Measurements from ENCODE around the gene ETV6. TPM values are rescaled to one million over a fixed set of nuclear protein-coding genes. Genes with fewer than 3 reads are reported as not detected.

The ETV6 gene
- total and polyA plus RNA-seq, 9 of the 15 experiments (the other 6 are each of a cell fraction or from before 2014, with no cell fraction given): 0.81 to 12.7 (median 4.1) TPM

DNA sequence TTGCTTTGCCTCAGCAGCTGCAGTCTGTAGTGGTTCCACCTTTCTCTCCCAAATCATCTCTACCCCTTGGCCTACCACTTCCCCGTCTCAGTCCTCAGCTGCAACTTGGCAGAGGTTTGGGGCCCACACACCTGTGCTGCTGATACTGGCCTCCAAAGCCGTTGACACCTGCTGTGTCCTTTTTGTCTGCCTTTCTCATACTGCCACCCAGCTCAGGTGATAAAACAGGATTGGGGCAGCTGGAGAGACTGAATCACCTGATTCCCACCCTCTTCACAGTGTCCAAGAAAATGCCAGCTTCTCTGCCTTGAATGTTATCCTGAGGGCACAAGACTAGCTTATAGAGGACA lies 103.7 kb downstream of the ETV6 start:
- no peaks in the 10 kb centered on the region for H4K20me1 ChIP-seq (replicated peaks; ENCODE audit: control insufficient read depth, insufficient read depth, low read length)
- DNase-seq (ENCODE audit: extremely low read depth in 1 of 4, low spot score in 3 of 4) (no peak), FAIRE-seq (no peak), ATAC-seq (no peak)
- H3K79me2 ChIP-seq (ENCODE audit: control insufficient read depth, insufficient read depth, low read length): no peaks in the 10 kb centered on the region
- intact Hi-C loops (cut with micrococcal nuclease): no loop called here
- H3K9me1 ChIP-seq (ENCODE audit: control insufficient read depth, insufficient read depth, low read length): no peaks in the 10 kb centered on the region
- no peak overlapping the region for H3K27ac ChIP-seq (ENCODE audit: extremely low read depth, low read depth, low read length)
- no peak overlapping the region for H3K4me3 ChIP-seq
- in situ Hi-C loops (cut with MboI): no loop called here
- no TSS peak for BruUV-seq (replicated peaks)
- no peak overlapping the region; a peak in 1 of 4 replicates for H3K9ac ChIP-seq (ENCODE audit: insufficient read depth in 1 of 2, low read depth in 2 of 2, low read length in 2 of 2)
- ChIA-PET POLR2A (no interaction called here), CTCF (ENCODE audit: low intra/inter-chr PET ratio) (no interaction called here)
- no peaks in the 10 kb centered on the region for H3K36me3 ChIP-seq (ENCODE audit: control insufficient read depth, insufficient read depth, low read length)
- no peaks in the 10 kb centered on the region for H3K4me1 ChIP-seq (replicated peaks in 1 of 2; ENCODE audit: control insufficient read depth in 2 of 2, insufficient read depth in 2 of 2, low read length in 2 of 2)
- H3K4me2 ChIP-seq (ENCODE audit: insufficient read depth, low read length): no peak overlapping the region
- 70% methylated on average over 2 of the region's 2 CpGs for WGBS (ENCODE audit: insufficient coverage, low coverage, missing lambda C conversion rate)
- no peaks in the 10 kb centered on the region for H3K27me3 ChIP-seq (ENCODE audit: control insufficient read depth in 2 of 2, insufficient read depth in 2 of 2, low read length in 2 of 2)
- TF ChIP-seq ZNF586 (CRISPR knock-in tag; conservative IDR thresholded peaks at IDR 0.05): no peak
- TF ChIP-seq ZNF77 (CRISPR knock-in tag; IDR thresholded peaks at IDR 0.05): no peak
- no peak for TF ChIP-seq MAFG (tag; conservative IDR thresholded peaks at IDR 0.05)
- no peaks in the 10 kb centered on the region for H3K9me3 ChIP-seq (replicated peaks; ENCODE audit: control insufficient read depth, insufficient read depth, low read depth, low read length)
- H2AFZ ChIP-seq (ENCODE audit: low read depth, low read length): no peak overlapping the region

- ChIA-PET POLR2A (interaction anchor here (0.6 kb wide), 1 partner anchor 31 kb away, joined by 3 read pairs; no protein-coding TSS in a partner anchor), CTCF (ENCODE audit: low intra/inter-chr PET ratio) (no interaction called here)
- Histone ChIP-seq H3K36me3 (ENCODE audit: control insufficient read depth, insufficient read depth, low read length) (no peaks in the 10 kb centered on the region), H3K27ac (ENCODE audit: extremely low read depth, low read depth, low read length) (no peak overlapping the region), H3K4me1 (replicated peaks in 1 of 2; ENCODE audit: control insufficient read depth in 2 of 2, insufficient read depth in 2 of 2, low read length in 2 of 2) (no peaks in the 10 kb centered on the region), H3K9ac (ENCODE audit: insufficient read depth in 1 of 2, low read depth in 2 of 2, low read length in 2 of 2) (no peak overlapping the region), H3K4me2 (ENCODE audit: insufficient read depth, low read length) (no peak overlapping the region), H3K4me3 (no peak overlapping the region), H3K9me3 (replicated peaks; ENCODE audit: control insufficient read depth, insufficient read depth, low read depth, low read length) (no peaks in the 10 kb centered on the region), H4K20me1 (replicated peaks; ENCODE audit: control insufficient read depth, insufficient read depth, low read length) (no peaks in the 10 kb centered on the region), H2AFZ (ENCODE audit: low read depth, low read length) (no peak overlapping the region), H3K27me3 (ENCODE audit: control insufficient read depth in 2 of 2, insufficient read depth in 2 of 2, low read length in 2 of 2) (no peaks in the 10 kb centered on the region), H3K9me1 (ENCODE audit: control insufficient read depth, insufficient read depth, low read length) (no peaks in the 10 kb centered on the region), H3K79me2 (ENCODE audit: control insufficient read depth, insufficient read depth, low read length) (no peaks in the 10 kb centered on the region)
- in situ Hi-C loops (cut with MboI): no loop called here
- DNase-seq (ENCODE audit: extremely low read depth in 1 of 4, low spot score in 3 of 4): no peak
- intact Hi-C loops (cut with micrococcal nuclease): no loop called here
- TF ChIP-seq PBX2 (CRISPR knock-in tag; IDR thresholded peaks at IDR 0.05; ENCODE audit: low read depth): no peak
- TF ChIP-seq PBX2 (tag; conservative IDR thresholded peaks at IDR 0.05; ENCODE audit: low read depth): no peak
- no peak for TF ChIP-seq MAFG (tag; conservative IDR thresholded peaks at IDR 0.05)
- no peak for TF ChIP-seq OTX1 (CRISPR knock-in tag; IDR thresholded peaks at IDR 0.05)
- no peak for TF ChIP-seq LARP7 (IDR thresholded peaks at IDR 0.05)
- FAIRE-seq: no peak
- no TSS peak for BruUV-seq (replicated peaks)
- 90% methylated on average over 2 of the region's 5 CpGs for WGBS (ENCODE audit: insufficient coverage, low coverage, missing lambda C conversion rate)
- ATAC-seq: no peak
Observed at GRCh38 chr12:11753826-11754225, 104.4 kb downstream of the ETV6 start.
